Neuron (in vitro differentiated cells): ENCODE results near the gene DDI1.
"Not testable (repeated sequence)": the region's sequence is repeated elsewhere in the genome, so short reads cannot be mapped to it uniquely, and the experiment has no call there.

Source experiments
- H2AFZ ChIP-seq: one replicate; pipeline ENCODE4 v1.6.1; 2013; ENCODE audit warnings: low read depth, mild to moderate bottlenecking, inconsistent platforms, low read length, moderate library complexity
- H3K27me3 ChIP-seq: one replicate; pipeline ENCODE4 v1.6.1; 2013; ENCODE audit warnings: low read length; ENCODE audit not compliant: insufficient read depth
- H3K36me3 ChIP-seq: one replicate; pipeline ENCODE4 v1.6.1; 2013; ENCODE audit warnings: low read length; ENCODE audit not compliant: insufficient read depth
- H3K4me1 ChIP-seq: one replicate; pipeline ENCODE4 v1.6.1; 2013; ENCODE audit warnings: low read length; ENCODE audit not compliant: insufficient read depth
- H3K4me3 ChIP-seq: 2 replicates; pipeline ENCODE4 v1.5.1; 2013; ENCODE audit warnings: mild to moderate bottlenecking, low read length, moderate library complexity
- H3K9me3 ChIP-seq: one replicate; pipeline ENCODE4 v1.6.1; 2013; ENCODE audit warnings: low read length

The DDI1 gene

GRCh38 chr11:104009744-104010143, 26.7 kb upstream of the DDI1 start:
- no peak overlapping the region for H2AFZ ChIP-seq
- H3K9me3 ChIP-seq = peaks cover 4% of the 10 kb centered on the region
- H3K4me1 ChIP-seq = no peaks in the 10 kb centered on the region
- H3K27me3 ChIP-seq = no peaks in the 10 kb centered on the region
- H3K4me3 ChIP-seq = no peak overlapping the region
- H3K36me3 ChIP-seq = no peaks in the 10 kb centered on the region

GRCh38 chr11:104011044-104011443, 25.4 kb upstream of the DDI1 start:
- Histone ChIP-seq H3K27me3 (no peaks in the 10 kb centered on the region), H2AFZ (no peak overlapping the region), H3K4me3 (no peak overlapping the region), H3K9me3 (peaks cover 4% of the 10 kb centered on the region), H3K4me1 (no peaks in the 10 kb centered on the region), H3K36me3 (no peaks in the 10 kb centered on the region)

GRCh38 chr11:104015649-104016415, 20.6 kb upstream of the DDI1 start:
- Histone ChIP-seq H3K36me3 (no peaks in the 10 kb centered on the region), H3K9me3 (peaks cover 2% of the 10 kb centered on the region), H3K4me1 (no peaks in the 10 kb centered on the region), H2AFZ (no peak overlapping the region), H3K4me3 (no peak overlapping the region), H3K27me3 (no peaks in the 10 kb centered on the region)

DNA sequence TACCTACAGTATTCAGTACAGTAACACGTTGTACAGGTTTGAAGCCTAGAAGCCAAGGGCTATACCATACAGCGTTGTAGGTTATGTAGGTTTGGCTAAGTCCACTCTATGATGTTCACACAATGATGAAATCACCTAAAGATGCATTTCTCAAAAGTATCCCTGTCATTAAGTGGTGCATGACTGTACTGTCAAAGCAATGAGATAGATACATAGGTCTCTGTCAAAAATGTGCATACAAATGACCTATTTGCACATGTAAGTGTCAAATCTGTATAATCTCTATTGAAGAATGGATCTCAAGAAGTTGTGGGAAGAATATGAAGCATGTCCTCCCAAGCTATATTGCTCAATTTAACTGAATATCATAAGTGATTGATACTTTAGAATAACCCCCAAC, 11.9 kb upstream of the DDI1 start:
- Histone ChIP-seq H3K36me3 (no peaks in the 10 kb centered on the region), H3K27me3 (no peaks in the 10 kb centered on the region), H2AFZ (no peak overlapping the region), H3K4me3 (no peak overlapping the region), H3K9me3 (no peaks in the 10 kb centered on the region), H3K4me1 (no peaks in the 10 kb centered on the region)

GRCh38 chr11:104028476-104029263, 7.8 kb upstream of the DDI1 start:
- Histone ChIP-seq H3K4me1 (no peaks in the 10 kb centered on the region), H3K27me3 (no peaks in the 10 kb centered on the region), H3K4me3 (no peak overlapping the region), H3K36me3 (no peaks in the 10 kb centered on the region), H2AFZ (no peak overlapping the region), H3K9me3 (peaks cover 2% of the 10 kb centered on the region)

DNA sequence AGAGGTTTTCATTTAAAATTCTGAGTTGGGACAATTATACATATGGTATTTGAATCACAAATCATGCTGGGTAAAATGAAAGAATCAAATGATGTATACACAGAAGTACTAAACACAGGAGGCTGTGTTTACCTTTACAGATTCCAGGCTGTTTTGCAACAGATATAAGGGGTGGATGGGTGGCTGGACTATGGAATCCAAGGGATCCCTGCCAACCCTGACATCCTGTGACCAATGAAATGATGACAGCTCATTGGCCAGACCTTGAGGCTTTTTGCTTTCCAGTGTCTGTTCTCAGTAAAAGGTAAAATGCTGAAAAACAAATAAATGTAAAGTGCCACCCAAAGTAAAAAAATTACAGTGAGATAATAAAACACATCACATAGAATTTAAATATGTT, 3.3 kb upstream of the DDI1 start:
- H3K9me3 ChIP-seq = peaks cover 7% of the 10 kb centered on the region
- no peaks in the 10 kb centered on the region for H3K27me3 ChIP-seq
- H3K36me3 ChIP-seq = no peaks in the 10 kb centered on the region
- H3K4me3 ChIP-seq = no peak overlapping the region
- no peaks in the 10 kb centered on the region for H3K4me1 ChIP-seq
- no peak overlapping the region for H2AFZ ChIP-seq

- Histone ChIP-seq H3K36me3 (no peaks in the 10 kb centered on the region), H2AFZ (no peak overlapping the region), H3K4me1 (no peaks in the 10 kb centered on the region), H3K27me3 (no peaks in the 10 kb centered on the region), H3K9me3 (peaks cover 7% of the 10 kb centered on the region), H3K4me3 (no peak overlapping the region)
These were observed 2.9 kb upstream of the DDI1 start for GRCh38 chr11:104033561-104033960.

DNA sequence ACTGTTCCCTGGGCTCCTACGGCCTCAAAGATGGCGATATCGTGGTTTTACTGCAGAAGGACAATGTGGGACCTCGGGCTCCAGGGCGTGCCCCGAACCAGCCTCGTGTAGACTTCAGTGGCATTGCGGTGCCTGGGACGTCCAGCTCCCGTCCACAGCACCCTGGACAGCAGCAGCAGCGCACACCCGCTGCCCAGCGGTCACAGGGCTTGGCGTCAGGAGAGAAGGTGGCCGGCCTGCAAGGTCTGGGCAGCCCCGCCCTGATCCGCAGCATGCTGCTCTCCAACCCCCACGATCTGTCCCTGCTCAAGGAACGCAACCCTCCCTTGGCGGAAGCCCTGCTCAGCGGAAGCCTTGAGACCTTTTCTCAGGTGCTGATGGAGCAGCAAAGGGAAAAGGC, 555 bp downstream of the DDI1 start:
- Histone ChIP-seq H2AFZ (no peak overlapping the region), H3K4me3 (no peak overlapping the region), H3K9me3 (peaks cover 5% of the 10 kb centered on the region), H3K36me3 (no peaks in the 10 kb centered on the region), H3K4me1 (no peaks in the 10 kb centered on the region), H3K27me3 (no peaks in the 10 kb centered on the region)

DNA sequence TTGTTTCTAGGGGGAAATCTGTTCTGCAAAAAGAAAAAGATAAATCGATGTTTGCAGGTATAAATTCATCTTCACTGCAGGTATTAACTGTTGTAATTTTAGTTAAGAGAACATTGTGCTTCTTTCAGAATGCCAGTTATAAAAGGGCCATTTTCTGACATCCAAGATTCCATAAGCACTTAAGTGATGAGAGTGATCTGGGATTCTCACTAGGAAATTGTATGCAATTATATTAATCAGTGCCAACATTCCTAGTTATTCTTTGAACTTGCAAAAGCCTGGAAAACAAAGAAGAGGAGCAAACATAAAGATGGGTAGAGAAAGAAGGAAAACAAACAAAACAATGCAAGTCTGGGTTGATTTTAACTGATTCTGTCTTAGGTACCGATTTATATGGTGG, 5.4 kb downstream of the DDI1 start:
- no peak overlapping the region for H2AFZ ChIP-seq
- no peak overlapping the region for H3K4me3 ChIP-seq
- peaks cover 8% of the 10 kb centered on the region for H3K4me1 ChIP-seq
- peaks cover 4% of the 10 kb centered on the region for H3K9me3 ChIP-seq
- H3K27me3 ChIP-seq = no peaks in the 10 kb centered on the region
- no peaks in the 10 kb centered on the region for H3K36me3 ChIP-seq

- Histone ChIP-seq H3K4me1 (peaks cover 8% of the 10 kb centered on the region), H2AFZ (no peak overlapping the region), H3K4me3 (no peak overlapping the region), H3K9me3 (no peaks in the 10 kb centered on the region), H3K27me3 (no peaks in the 10 kb centered on the region), H3K36me3 (no peaks in the 10 kb centered on the region)
These were observed 6.7 kb downstream of the DDI1 start for GRCh38 chr11:104043142-104043541.

DNA sequence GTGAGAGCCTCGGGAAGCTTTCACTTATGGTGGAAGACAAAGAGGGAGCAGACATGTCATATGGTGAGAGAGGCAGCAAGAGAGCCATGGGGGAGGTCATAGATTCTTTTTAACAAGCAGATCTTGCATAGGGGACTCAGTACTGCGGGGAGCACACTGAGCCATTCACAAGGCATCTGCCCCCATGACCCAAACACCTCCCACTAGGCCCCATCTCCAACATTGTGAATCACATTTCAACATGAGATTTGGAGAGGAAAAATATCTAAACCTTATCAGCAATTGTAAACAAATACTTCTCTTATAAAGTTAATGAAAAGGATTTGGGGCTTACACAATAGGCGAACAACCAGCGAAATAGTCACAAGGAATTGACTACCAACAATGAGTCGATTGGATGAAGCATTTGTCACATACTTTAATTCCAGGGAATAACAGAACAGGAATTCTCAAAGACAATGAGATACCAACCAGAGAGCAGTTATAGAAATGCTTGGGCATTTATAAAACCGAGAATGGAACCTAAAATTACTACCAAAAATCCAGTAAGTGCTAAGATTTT, 7.3 kb downstream of the DDI1 start:
- no peaks in the 10 kb centered on the region for H3K36me3 ChIP-seq
- H3K4me3 ChIP-seq = no peak overlapping the region
- H3K9me3 ChIP-seq = no peaks in the 10 kb centered on the region
- H2AFZ ChIP-seq = no peak overlapping the region
- peaks cover 8% of the 10 kb centered on the region for H3K4me1 ChIP-seq
- no peaks in the 10 kb centered on the region for H3K27me3 ChIP-seq

GRCh38 chr11:104046331-104046730, 9.9 kb downstream of the DDI1 start:
- Histone ChIP-seq H3K4me1 (peaks cover 8% of the 10 kb centered on the region), H3K4me3 (no peak overlapping the region), H3K9me3 (no peaks in the 10 kb centered on the region), H3K27me3 (no peaks in the 10 kb centered on the region), H3K36me3 (no peaks in the 10 kb centered on the region), H2AFZ (no peak overlapping the region)

GRCh38 chr11:104046858-104047257, 10.4 kb downstream of the DDI1 start:
- not testable (repeated sequence) for H3K4me3 ChIP-seq, H3K27me3 ChIP-seq, H3K36me3 ChIP-seq, H3K4me1 ChIP-seq, H3K9me3 ChIP-seq, H2AFZ ChIP-seq
